HCT116 (cell line): ENCODE data around the gene ITGA11.

Experiments used
- CEBPB ChIP-seq: IDR thresholded peaks from 2 replicates; pipeline ENCODE4 v1.6.1; 2012; ENCODE audit warnings: low read depth
- EGR1 ChIP-seq: IDR thresholded peaks from 2 replicates; pipeline ENCODE4 v1.6.1; 2012; ENCODE audit warnings: low read depth
- EZH2phosphoT487 ChIP-seq: fragments of 200-600 bp; IDR thresholded peaks from 2 replicates; pipeline ENCODE4 v1.6.1; 2018; ENCODE audit warnings: antibody characterized with exemption, borderline replicate concordance
- JUND ChIP-seq: IDR thresholded peaks from 2 replicates; pipeline ENCODE4 v1.6.1; 2012
- POLR2A ChIP-seq: IDR thresholded peaks from 2 replicates; pipeline ENCODE4 v1.7.0; 2011; ENCODE audit warnings: borderline replicate concordance; ENCODE audit not compliant: insufficient read depth, insufficient read length; ENCODE audit errors: extremely low read depth
- POLR2AphosphoS5 ChIP-seq: IDR thresholded peaks from 2 replicates; pipeline ENCODE4 v1.6.1; 2011; ENCODE audit warnings: mild to moderate bottlenecking, low read depth, low read length, moderate library complexity
- REST ChIP-seq: IDR thresholded peaks from 2 replicates; pipeline ENCODE4 v1.6.1; 2012; ENCODE audit warnings: low read depth
- SIN3A ChIP-seq: IDR thresholded peaks from 2 replicates; pipeline ENCODE4 v1.6.1; 2012; ENCODE audit warnings: low read depth
- ZFX ChIP-seq: fragments of 450-650 bp; IDR thresholded peaks from 2 replicates; pipeline ENCODE4 v1.6.1; 2017
- TF ChIP-seq, protein P1 (sequence below), 3 experiments: fragments of 200-600 bp in 1 of 3; sonication (generic) in 1 of 3; IDR thresholded peaks in 2 of 3; conservative IDR thresholded peaks in 1 of 3; 2 replicates each; pipeline ENCODE4 v1.5.1; 2012 to 2017; ENCODE audit warnings: low read depth in 2 of 3, low read length in 2 of 3, antibody characterized with exemption in 1 of 3, borderline replicate concordance in 1 of 3, control low read depth in 1 of 3, mild to moderate bottlenecking in 1 of 3, mixed read lengths in 1 of 3, mixed run types in 1 of 3, moderate library complexity in 1 of 3; ENCODE audit not compliant: insufficient read depth in 1 of 3
- TF ChIP-seq, protein P2 (sequence below): IDR thresholded peaks from 2 replicates; pipeline ENCODE4 v1.6.1; 2012

GRCh38 chr15:68436680-68437079, 4.7 kb upstream of the ITGA11 start:
- TF ChIP-seq, protein P1, sequence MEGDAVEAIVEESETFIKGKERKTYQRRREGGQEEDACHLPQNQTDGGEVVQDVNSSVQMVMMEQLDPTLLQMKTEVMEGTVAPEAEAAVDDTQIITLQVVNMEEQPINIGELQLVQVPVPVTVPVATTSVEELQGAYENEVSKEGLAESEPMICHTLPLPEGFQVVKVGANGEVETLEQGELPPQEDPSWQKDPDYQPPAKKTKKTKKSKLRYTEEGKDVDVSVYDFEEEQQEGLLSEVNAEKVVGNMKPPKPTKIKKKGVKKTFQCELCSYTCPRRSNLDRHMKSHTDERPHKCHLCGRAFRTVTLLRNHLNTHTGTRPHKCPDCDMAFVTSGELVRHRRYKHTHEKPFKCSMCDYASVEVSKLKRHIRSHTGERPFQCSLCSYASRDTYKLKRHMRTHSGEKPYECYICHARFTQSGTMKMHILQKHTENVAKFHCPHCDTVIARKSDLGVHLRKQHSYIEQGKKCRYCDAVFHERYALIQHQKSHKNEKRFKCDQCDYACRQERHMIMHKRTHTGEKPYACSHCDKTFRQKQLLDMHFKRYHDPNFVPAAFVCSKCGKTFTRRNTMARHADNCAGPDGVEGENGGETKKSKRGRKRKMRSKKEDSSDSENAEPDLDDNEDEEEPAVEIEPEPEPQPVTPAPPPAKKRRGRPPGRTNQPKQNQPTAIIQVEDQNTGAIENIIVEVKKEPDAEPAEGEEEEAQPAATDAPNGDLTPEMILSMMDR (IDR thresholded peaks at IDR 0.05 in 2 of 3, conservative IDR thresholded peaks at IDR 0.05 in 1 of 3; ENCODE audit: borderline replicate concordance in 1 of 3, insufficient read depth in 1 of 3, low read depth in 2 of 3, low read length in 2 of 3) = no peak
- TF ChIP-seq POLR2AphosphoS5 (no peak), CEBPB (no peak), EZH2phosphoT487 (no peak), JUND (no peak), REST (no peak), SIN3A (no peak), ZFX (no peak), EGR1 (no peak), POLR2A (no peak)
- TF ChIP-seq, protein P2, sequence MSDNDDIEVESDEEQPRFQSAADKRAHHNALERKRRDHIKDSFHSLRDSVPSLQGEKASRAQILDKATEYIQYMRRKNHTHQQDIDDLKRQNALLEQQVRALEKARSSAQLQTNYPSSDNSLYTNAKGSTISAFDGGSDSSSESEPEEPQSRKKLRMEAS = no peak
